Muscle of leg (tissue), 11 donors: ENCODE measurements around the gene PRKAR1B. TPM values are rescaled to one million over a fixed set of nuclear protein-coding genes. Genes with fewer than 3 reads are reported as not detected.
A peak's percentile ranks its signal among the peaks of the same experiment; 100 is the strongest.

ENCODE experiments used
- DNase-seq: peaks from one replicate; pipeline ENCODE4 v3.0.0; 2013
- H3K27ac ChIP-seq: one replicate; pipeline ENCODE4 v1.5.1; 2013; ENCODE audit warnings: mild to moderate bottlenecking, low read length, control low read depth
- H3K27me3 ChIP-seq: one replicate; pipeline ENCODE4 v1.6.1; 2013; ENCODE audit warnings: low read length; ENCODE audit not compliant: control insufficient read depth, insufficient read depth
- H3K36me3 ChIP-seq: one replicate; pipeline ENCODE4 v1.6.1; 2013; ENCODE audit warnings: low read length; ENCODE audit not compliant: control insufficient read depth, insufficient read depth
- H3K4me1 ChIP-seq: one replicate; pipeline ENCODE4 v1.6.1; 2013; ENCODE audit warnings: low read length; ENCODE audit not compliant: control insufficient read depth, insufficient read depth
- H3K4me3 ChIP-seq: one replicate; pipeline ENCODE4 v1.5.1; 2013; ENCODE audit warnings: low read length, control low read depth
- H3K9me3 ChIP-seq: replicated peaks from 2 replicates; pipeline ENCODE4 v1.6.1; 2013; ENCODE audit warnings: low read depth, low read length; ENCODE audit not compliant: control insufficient read depth
- WGBS: methylation state at CpG from one replicate; pipeline ENCODE4 v1.1.5; 2013; ENCODE audit warnings: missing lambda C conversion rate; ENCODE audit not compliant: insufficient coverage; 5-methylcytosine and 5-hydroxymethylcytosine counted together
- polyA plus RNA-seq, 8 donors: library from polyadenylated mRNA; unstranded; fragments of 120-200 nt; gene quantifications; one replicate each; pipeline versions ENCODE4 v1.2.1 to v1.2.3, GENCODE V29; 2013; ENCODE audit warnings: inconsistent platforms in 1 of 8, low replicate concordance in 1 of 8; ENCODE audit not compliant: insufficient read length in 8 of 8, insufficient read depth in 1 of 8
- total RNA-seq: library from RNA; stranded (reverse); fragments of 120-200 nt; gene quantifications from one replicate; pipeline ENCODE4 v1.2.4, GENCODE V29; 2013

PRKAR1B gene
- total and polyA plus RNA-seq, 9 donors, result 23.1 to 45.4 (median 35.0) TPM

GRCh38 chr7:770741-771166 is 43.7 kb upstream of the PRKAR1B start:
- Histone ChIP-seq H3K9me3 (no peaks in the 10 kb centered on the region), H3K4me3 (no peak overlapping the region), H3K27me3 (no peaks in the 10 kb centered on the region), H3K4me1 (peaks cover 45% of the 10 kb centered on the region), H3K27ac (peak overlapping the region; percentile 86), H3K36me3 (peaks cover 44% of the 10 kb centered on the region)
- no peak for DNase-seq
- WGBS, result 71% methylated on average over 3 of the region's 7 CpGs

DNA sequence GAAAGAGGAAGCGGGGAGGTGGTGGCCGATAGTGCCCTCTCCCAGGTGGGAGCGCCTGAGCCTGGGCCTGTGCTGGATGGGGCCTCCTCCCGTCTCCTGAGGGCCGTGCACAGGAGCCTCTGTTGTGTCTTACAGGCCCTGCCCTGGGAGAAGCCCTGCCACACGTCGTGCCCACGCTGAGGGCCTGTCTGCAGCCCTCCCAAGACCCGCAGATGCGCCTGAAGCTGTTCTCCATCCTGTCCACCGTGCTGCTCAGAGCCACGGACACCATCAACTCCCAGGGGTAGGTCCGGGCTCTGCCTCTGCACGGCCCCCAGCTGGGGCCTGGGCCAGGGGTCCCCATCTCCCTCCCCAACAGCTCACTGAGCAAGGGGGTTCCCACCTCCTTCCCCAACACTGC is 43.3 kb upstream of the PRKAR1B start:
- 83% methylated on average over 13 of the region's 14 CpGs for WGBS
- H3K27me3 ChIP-seq, result no peaks in the 10 kb centered on the region
- no peak for DNase-seq
- no peaks in the 10 kb centered on the region for H3K9me3 ChIP-seq
- H3K4me1 ChIP-seq, result peaks cover 45% of the 10 kb centered on the region
- no peak overlapping the region for H3K4me3 ChIP-seq
- peaks cover 44% of the 10 kb centered on the region for H3K36me3 ChIP-seq
- H3K27ac ChIP-seq, result peak overlapping the region; percentile 86

- Histone ChIP-seq H3K27me3 (no peaks in the 10 kb centered on the region), H3K27ac (peak overlapping the region; percentile 74), H3K36me3 (peaks cover 49% of the 10 kb centered on the region), H3K9me3 (no peaks in the 10 kb centered on the region), H3K4me3 (no peak overlapping the region), H3K4me1 (peaks cover 41% of the 10 kb centered on the region)
- DNase-seq, result peak; percentile 71
- 60% methylated on average over 34 of the region's 36 CpGs for WGBS
These were observed 41.9 kb upstream of the PRKAR1B start for GRCh38 chr7:768881-769504.

DNA sequence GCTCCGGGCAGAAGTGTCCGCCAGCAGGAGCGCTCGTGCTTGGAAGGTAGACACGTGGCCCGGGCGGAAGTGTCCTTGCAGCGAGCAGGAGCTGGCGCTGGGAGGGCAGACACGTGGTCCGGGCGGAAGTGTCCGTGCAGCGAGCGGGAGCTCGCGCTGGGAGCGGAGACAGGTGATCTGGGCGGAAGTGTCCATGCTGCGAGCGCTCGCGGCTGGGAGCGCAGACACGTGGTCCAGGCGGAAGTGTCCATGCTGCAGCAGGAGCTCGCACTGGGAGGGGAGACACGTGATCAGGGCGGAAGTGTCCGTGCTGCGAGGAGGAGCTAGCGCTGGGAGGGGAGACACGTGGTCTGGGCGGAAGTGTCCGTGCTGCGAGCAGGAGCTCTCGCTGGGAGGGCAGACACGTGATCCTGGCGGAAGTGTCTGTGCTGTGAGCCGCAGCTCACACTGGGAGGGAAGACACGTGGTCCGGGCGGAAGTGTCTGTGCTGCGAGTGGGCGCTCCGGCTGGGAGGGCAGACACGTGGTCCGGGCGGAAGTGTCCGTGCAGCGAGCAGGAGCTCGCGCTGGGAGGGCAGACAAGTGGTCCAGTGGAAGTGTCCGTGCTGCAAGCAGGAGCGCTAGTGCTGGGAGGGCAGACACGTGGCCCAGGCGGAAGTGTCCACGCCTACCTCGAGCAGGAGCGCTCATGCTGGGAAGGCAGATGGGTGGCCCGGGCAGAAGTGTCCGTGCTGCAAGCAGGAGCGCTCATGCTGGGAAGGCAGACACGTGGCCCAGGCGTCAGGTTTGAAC is 41.1 kb upstream of the PRKAR1B start:
- WGBS, result 91% methylated on average over 65 of the region's 65 CpGs
- H3K9me3 ChIP-seq, result no peaks in the 10 kb centered on the region
- H3K27ac ChIP-seq, result peak overlapping the region; percentile 74
- H3K4me3 ChIP-seq, result no peak overlapping the region
- H3K27me3 ChIP-seq, result no peaks in the 10 kb centered on the region
- peaks cover 39% of the 10 kb centered on the region for H3K4me1 ChIP-seq
- DNase-seq, result no peak
- peaks cover 49% of the 10 kb centered on the region for H3K36me3 ChIP-seq

DNA sequence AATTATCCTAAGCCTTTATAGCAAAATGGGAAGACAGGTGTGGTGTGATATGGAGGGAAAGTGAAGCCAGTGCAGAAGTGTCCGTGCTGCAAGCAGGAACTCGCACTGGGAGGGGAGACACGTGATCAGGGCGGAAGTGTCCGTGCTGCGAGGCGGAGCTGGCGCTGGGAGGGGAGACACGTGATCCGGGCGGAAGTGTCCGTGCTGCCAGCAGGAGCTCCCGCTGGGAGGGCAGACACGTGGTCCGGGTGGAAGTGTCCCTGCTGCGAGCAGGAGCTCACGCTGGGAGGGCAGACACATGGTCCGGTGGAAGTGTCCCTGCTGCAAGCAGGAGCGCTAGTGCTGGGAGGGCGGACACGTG is 40.5 kb upstream of the PRKAR1B start:
- H3K9me3 ChIP-seq, result no peaks in the 10 kb centered on the region
- no peak for DNase-seq
- H3K36me3 ChIP-seq, result peaks cover 50% of the 10 kb centered on the region
- H3K4me1 ChIP-seq, result peaks cover 39% of the 10 kb centered on the region
- H3K27ac ChIP-seq, result no peak overlapping the region
- WGBS, result 83% methylated on average over 20 of the region's 21 CpGs
- H3K27me3 ChIP-seq, result no peaks in the 10 kb centered on the region
- no peak overlapping the region for H3K4me3 ChIP-seq

GRCh38 chr7:765383-765782 is 38.3 kb upstream of the PRKAR1B start:
- WGBS, result 95% methylated on average over 5 of the region's 7 CpGs
- no peak overlapping the region for H3K4me3 ChIP-seq

DNA sequence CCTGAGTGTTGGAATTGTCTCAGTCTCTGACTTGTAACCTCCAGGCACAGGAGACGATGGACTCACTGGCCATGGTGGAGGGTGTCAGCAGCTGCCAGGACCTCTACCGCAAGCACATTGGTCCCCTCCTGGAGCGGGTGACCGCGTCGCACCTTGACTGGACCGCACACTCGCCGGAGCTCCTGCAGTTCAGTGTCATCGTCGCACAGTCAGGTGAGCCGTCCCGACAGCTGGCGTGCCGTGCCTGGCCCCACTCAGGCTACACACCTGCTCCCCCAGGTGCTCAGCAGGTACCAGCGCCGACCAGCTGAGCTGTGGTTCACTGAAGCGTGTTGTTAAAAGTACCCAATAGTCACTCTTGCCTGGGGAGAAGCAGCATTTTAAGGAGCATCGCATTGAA is 36.7 kb upstream of the PRKAR1B start:
- Histone ChIP-seq H3K9me3 (no peaks in the 10 kb centered on the region), H3K4me1 (peaks cover 10% of the 10 kb centered on the region), H3K4me3 (no peak overlapping the region), H3K27ac (no peak overlapping the region), H3K27me3 (no peaks in the 10 kb centered on the region), H3K36me3 (peaks cover 62% of the 10 kb centered on the region)
- WGBS, result 96% methylated on average over 19 of the region's 19 CpGs
- DNase-seq, result no peak

More at GRCh38 chr7:765383-765782, 38.3 kb upstream of the PRKAR1B start:
- H3K27ac ChIP-seq, result no peak overlapping the region
- H3K9me3 ChIP-seq, result no peaks in the 10 kb centered on the region
- H3K36me3 ChIP-seq, result peaks cover 54% of the 10 kb centered on the region
- no peak for DNase-seq
- H3K4me1 ChIP-seq, result peaks cover 21% of the 10 kb centered on the region
- H3K27me3 ChIP-seq, result no peaks in the 10 kb centered on the region

GRCh38 chr7:762885-763284 is 35.8 kb upstream of the PRKAR1B start:
- peaks cover 65% of the 10 kb centered on the region for H3K36me3 ChIP-seq
- no peaks in the 10 kb centered on the region for H3K27me3 ChIP-seq
- no peak overlapping the region for H3K27ac ChIP-seq
- no peaks in the 10 kb centered on the region for H3K9me3 ChIP-seq
- 87% methylated on average over 3 of the region's 5 CpGs for WGBS
- DNase-seq, result no peak
- H3K4me3 ChIP-seq, result no peak overlapping the region
- peaks cover under 1% of the 10 kb centered on the region for H3K4me1 ChIP-seq

GRCh38 chr7:761631-762030 is 34.5 kb upstream of the PRKAR1B start:
- no peak overlapping the region for H3K27ac ChIP-seq
- DNase-seq, result no peak
- no peaks in the 10 kb centered on the region for H3K27me3 ChIP-seq
- no peaks in the 10 kb centered on the region for H3K9me3 ChIP-seq
- no peaks in the 10 kb centered on the region for H3K4me1 ChIP-seq
- 90% methylated on average over 10 of the region's 11 CpGs for WGBS
- peaks cover 72% of the 10 kb centered on the region for H3K36me3 ChIP-seq
- no peak overlapping the region for H3K4me3 ChIP-seq

DNA sequence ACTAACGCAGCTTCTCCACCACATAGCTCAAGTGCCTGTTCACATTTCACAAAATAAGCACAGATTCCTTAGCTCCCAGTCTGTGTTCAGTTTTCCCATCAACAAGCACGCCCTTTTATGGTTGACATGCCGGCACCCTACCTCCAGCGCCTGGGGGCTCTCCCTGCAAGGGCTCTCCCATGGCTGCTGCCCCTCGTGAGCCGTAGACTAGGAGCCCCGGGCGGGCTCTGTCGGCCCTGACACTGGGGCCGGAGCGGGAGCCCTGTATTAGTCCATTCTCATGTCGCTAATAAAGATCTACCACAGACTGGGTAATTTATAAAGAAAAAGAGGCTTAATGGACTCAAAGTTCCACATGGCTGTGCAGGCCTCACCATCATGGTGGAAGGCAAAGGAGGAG is 34.0 kb upstream of the PRKAR1B start:
- WGBS, result 94% methylated on average over 10 of the region's 12 CpGs
- Histone ChIP-seq H3K27ac (no peak overlapping the region), H3K4me1 (no peaks in the 10 kb centered on the region), H3K36me3 (peaks cover 74% of the 10 kb centered on the region), H3K4me3 (no peak overlapping the region), H3K27me3 (no peaks in the 10 kb centered on the region), H3K9me3 (no peaks in the 10 kb centered on the region)
- DNase-seq, result no peak
